Stimulated activated CD8-positive, alpha-beta memory T cell treated with anti-CD3 and anti-CD28 coated beads, Interleukin-12 subunit alpha, Interleukin-12 subunit beta, amount 100 ng/mL, for 24 hours (primary cell): ENCODE results near the gene DSG3.

ENCODE experiments used
- DNase-seq: peaks from one replicate; pipeline ENCODE4 v3.0.0-alpha.2; 2020; ENCODE audit errors: extremely low read depth

DSG3 gene

GRCh38 chr18:31447530-31448191, at the start of gene DSG3:
Gene DSG3, plus strand, starts transcription at chr18:31447741. Its CDS starts 137 bp downstream, at chr18:31447878.
- DNase-seq = no peak

GRCh38 chr18:31398191-31398590, 49.4 kb upstream of the DSG3 start:
- no peak for DNase-seq

- DNase-seq = no peak
Measured at GRCh38 chr18:31399306-31400032, 48.1 kb upstream of the DSG3 start.

GRCh38 chr18:31401156-31402025, 46.1 kb upstream of the DSG3 start:
- DNase-seq = no peak

GRCh38 chr18:31402026-31402373, 45.5 kb upstream of the DSG3 start:
- no peak for DNase-seq

GRCh38 chr18:31403409-31403808, 44.1 kb upstream of the DSG3 start:
- no peak for DNase-seq

GRCh38 chr18:31407649-31408048, 39.9 kb upstream of the DSG3 start:
- no peak for DNase-seq

- DNase-seq = no peak
Measured at GRCh38 chr18:31409276-31409675, 38.3 kb upstream of the DSG3 start.

- DNase-seq = no peak
Measured at GRCh38 chr18:31410716-31411483, 36.6 kb upstream of the DSG3 start.

GRCh38 chr18:31413137-31413536, 34.4 kb upstream of the DSG3 start:
- DNase-seq = no peak

GRCh38 chr18:31417850-31418249, 29.7 kb upstream of the DSG3 start:
- no peak for DNase-seq

- no peak for DNase-seq
Measured at GRCh38 chr18:31419457-31419932, 28.0 kb upstream of the DSG3 start.

GRCh38 chr18:31420032-31420431, 27.5 kb upstream of the DSG3 start:
- DNase-seq = no peak

- DNase-seq = no peak
Measured at GRCh38 chr18:31420524-31420923, 27.0 kb upstream of the DSG3 start.

GRCh38 chr18:31424383-31424988, 23.1 kb upstream of the DSG3 start:
- no peak for DNase-seq

GRCh38 chr18:31426021-31426420, 21.5 kb upstream of the DSG3 start:
- DNase-seq = no peak

GRCh38 chr18:31426871-31427406, 20.6 kb upstream of the DSG3 start:
- DNase-seq = no peak

GRCh38 chr18:31428211-31428610, 19.3 kb upstream of the DSG3 start:
- no peak for DNase-seq

GRCh38 chr18:31429623-31430022, 17.9 kb upstream of the DSG3 start:
- no peak for DNase-seq

- no peak for DNase-seq
Measured at GRCh38 chr18:31430072-31430471, 17.5 kb upstream of the DSG3 start.

GRCh38 chr18:31430554-31430953, 17.0 kb upstream of the DSG3 start:
- no peak for DNase-seq
